IMR-90 (cell line): ENCODE results near the gene ASB17. TPM values are rescaled to one million over a fixed set of nuclear protein-coding genes. Genes with fewer than 3 reads are reported as not detected.

ENCODE experiments used
- polyA plus RNA-seq, 3 experiments: library from polyadenylated mRNA; depleted of rRNA; stranded (reverse); fragments of >200 nt; gene quantifications; 2 replicates each; pipeline ENCODE4 v1.2.3, GENCODE V29; 2012; ENCODE audit warnings: low replicate concordance in 1 of 3
- total RNA-seq: library from RNA; depleted of rRNA; stranded (reverse); fragments of >200 nt; gene quantifications from 2 replicates; pipeline ENCODE4 v1.2.3, GENCODE V29; 2012; rRNA removed

Gene ASB17
- total and polyA plus RNA-seq, 2 of the 4 experiments (the other 2 are of a cell fraction): not detected

Other genes with a start within 250 kb of the ASB17 start
- gene ACADM, start 207.7 kb downstream of the ASB17 start, total RNA-seq: 8.6 and 21.9 TPM in 2 replicates
- 15.1 and 18.5 TPM in 2 replicates for gene ACADM, start 207.7 kb downstream of the ASB17 start, polyA plus RNA-seq (2012; rRNA removed)
- 48.2 and 120 TPM in 2 replicates for gene RABGGTB, start 146.1 kb downstream of the ASB17 start, total RNA-seq
- 59.6 and 76.0 TPM in 2 replicates for gene RABGGTB, start 146.1 kb downstream of the ASB17 start, polyA plus RNA-seq (2012; rRNA removed)
- gene MSH4, start 135.5 kb downstream of the ASB17 start, total RNA-seq: under 0.01 TPM in 2 replicates
- gene MSH4, start 135.5 kb downstream of the ASB17 start, polyA plus RNA-seq (2012; rRNA removed): 0.02 TPM in 1 of 2 replicates, not detected in the other
- 0.56 and 1.3 TPM in 2 replicates for gene ST6GALNAC3, start 142.3 kb upstream of the ASB17 start, total RNA-seq
- 0.34 and 0.65 TPM in 2 replicates for gene ST6GALNAC3, start 142.3 kb upstream of the ASB17 start, polyA plus RNA-seq (2012; rRNA removed)